HG02870 (cell line): Measurements from ENCODE around the gene MYO1B.

ENCODE experiments used
- ATAC-seq: cut with Tn5 transposase; IDR thresholded peaks from one replicate; pipeline ENCODE4 v1.9.1; 2021; ENCODE audit warnings: mild to moderate bottlenecking, moderate library complexity; ENCODE audit not compliant: unreplicated experiment

Gene MYO1B

GRCh38 chr2:191257934-191258333 lies 12.7 kb downstream of the MYO1B start:
- no peak for ATAC-seq

GRCh38 chr2:191258996-191259395 lies 13.8 kb downstream of the MYO1B start:
- no peak for ATAC-seq

GRCh38 chr2:191262436-191262835 lies 17.2 kb downstream of the MYO1B start:
- ATAC-seq = no peak

GRCh38 chr2:191263050-191263449 lies 17.8 kb downstream of the MYO1B start:
- ATAC-seq = no peak

- ATAC-seq = no peak
Measured at GRCh38 chr2:191264647-191265081, 19.5 kb downstream of the MYO1B start.

- no peak for ATAC-seq
Measured at GRCh38 chr2:191265311-191266170, 20.3 kb downstream of the MYO1B start.

GRCh38 chr2:191266201-191266600 lies 21.0 kb downstream of the MYO1B start:
- ATAC-seq = no peak

- no peak for ATAC-seq
Measured at GRCh38 chr2:191268596-191268995, 23.4 kb downstream of the MYO1B start.

GRCh38 chr2:191270306-191271161 lies 25.3 kb downstream of the MYO1B start:
- no peak for ATAC-seq

GRCh38 chr2:191272064-191272463 lies 26.9 kb downstream of the MYO1B start:
- no peak for ATAC-seq

- ATAC-seq = no peak
Measured at GRCh38 chr2:191274413-191274815, 29.2 kb downstream of the MYO1B start.

GRCh38 chr2:191276792-191277465 lies 31.7 kb downstream of the MYO1B start:
- ATAC-seq = no peak

- no peak for ATAC-seq
Measured at GRCh38 chr2:191280290-191280689, 35.1 kb downstream of the MYO1B start.

- no peak for ATAC-seq
Measured at GRCh38 chr2:191280834-191281756, 35.9 kb downstream of the MYO1B start.

- ATAC-seq = no peak
Measured at GRCh38 chr2:191285252-191285651, 40.0 kb downstream of the MYO1B start.

GRCh38 chr2:191287820-191288219 lies 42.6 kb downstream of the MYO1B start:
- no peak for ATAC-seq

- ATAC-seq = no peak
Measured at GRCh38 chr2:191289049-191289448, 43.8 kb downstream of the MYO1B start.

- ATAC-seq = no peak
Measured at GRCh38 chr2:191291471-191291870, 46.3 kb downstream of the MYO1B start.

GRCh38 chr2:191292869-191293268 lies 47.7 kb downstream of the MYO1B start:
- no peak for ATAC-seq

- ATAC-seq = no peak
Measured at GRCh38 chr2:191295088-191295487, 49.9 kb downstream of the MYO1B start.
